Panc1 (cell line): ENCODE results near the gene ABCD3.
A peak's percentile ranks its signal among the peaks of the same experiment; 100 is the strongest.

ENCODE experiments used
- POLR2AphosphoS5 ChIP-seq: IDR thresholded peaks from 2 replicates; pipeline ENCODE4 v1.6.1; 2012; ENCODE audit warnings: mild to moderate bottlenecking, low read depth, low read length, moderate library complexity
- TF ChIP-seq, protein P1 (sequence below): fragments of 450-650 bp; IDR thresholded peaks from 2 replicates; pipeline ENCODE4 v1.5.1; 2017; ENCODE audit warnings: mild to moderate bottlenecking

DNA sequence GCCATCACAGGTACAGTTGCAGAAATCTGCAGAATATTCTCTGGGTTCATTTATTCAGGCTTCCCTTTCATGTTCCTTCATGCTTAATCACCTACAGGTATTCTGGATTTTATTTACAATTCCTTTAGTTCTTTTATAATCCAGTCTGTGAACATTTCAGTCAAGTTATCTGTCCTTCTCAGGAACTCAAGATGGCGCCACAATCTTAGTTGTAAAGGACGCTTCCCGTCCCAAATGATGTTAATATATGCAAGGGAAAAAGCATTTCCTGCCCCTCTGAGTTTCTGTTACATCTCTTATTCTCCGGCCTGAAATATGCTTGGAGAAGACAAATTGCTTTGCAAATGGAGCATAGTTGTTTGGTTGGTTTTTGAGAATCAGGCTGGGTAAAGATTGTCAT is 104.1 kb downstream of the ABCD3 start:
- TF ChIP-seq, protein P1, sequence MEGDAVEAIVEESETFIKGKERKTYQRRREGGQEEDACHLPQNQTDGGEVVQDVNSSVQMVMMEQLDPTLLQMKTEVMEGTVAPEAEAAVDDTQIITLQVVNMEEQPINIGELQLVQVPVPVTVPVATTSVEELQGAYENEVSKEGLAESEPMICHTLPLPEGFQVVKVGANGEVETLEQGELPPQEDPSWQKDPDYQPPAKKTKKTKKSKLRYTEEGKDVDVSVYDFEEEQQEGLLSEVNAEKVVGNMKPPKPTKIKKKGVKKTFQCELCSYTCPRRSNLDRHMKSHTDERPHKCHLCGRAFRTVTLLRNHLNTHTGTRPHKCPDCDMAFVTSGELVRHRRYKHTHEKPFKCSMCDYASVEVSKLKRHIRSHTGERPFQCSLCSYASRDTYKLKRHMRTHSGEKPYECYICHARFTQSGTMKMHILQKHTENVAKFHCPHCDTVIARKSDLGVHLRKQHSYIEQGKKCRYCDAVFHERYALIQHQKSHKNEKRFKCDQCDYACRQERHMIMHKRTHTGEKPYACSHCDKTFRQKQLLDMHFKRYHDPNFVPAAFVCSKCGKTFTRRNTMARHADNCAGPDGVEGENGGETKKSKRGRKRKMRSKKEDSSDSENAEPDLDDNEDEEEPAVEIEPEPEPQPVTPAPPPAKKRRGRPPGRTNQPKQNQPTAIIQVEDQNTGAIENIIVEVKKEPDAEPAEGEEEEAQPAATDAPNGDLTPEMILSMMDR, result peak; percentile 31; the same call in 1 of the 2 replicates
- no peak for TF ChIP-seq POLR2AphosphoS5
